ENCODE results near the gene SHC3. TPM values are rescaled to one million over a fixed set of nuclear protein-coding genes. Genes with fewer than 3 reads are reported as not detected.

SHC3 gene
- total and polyA plus RNA-seq, 2 of the 4 experiments (the other 2 are of a cell fraction): 4.5 to 13.3 TPM

DNA sequence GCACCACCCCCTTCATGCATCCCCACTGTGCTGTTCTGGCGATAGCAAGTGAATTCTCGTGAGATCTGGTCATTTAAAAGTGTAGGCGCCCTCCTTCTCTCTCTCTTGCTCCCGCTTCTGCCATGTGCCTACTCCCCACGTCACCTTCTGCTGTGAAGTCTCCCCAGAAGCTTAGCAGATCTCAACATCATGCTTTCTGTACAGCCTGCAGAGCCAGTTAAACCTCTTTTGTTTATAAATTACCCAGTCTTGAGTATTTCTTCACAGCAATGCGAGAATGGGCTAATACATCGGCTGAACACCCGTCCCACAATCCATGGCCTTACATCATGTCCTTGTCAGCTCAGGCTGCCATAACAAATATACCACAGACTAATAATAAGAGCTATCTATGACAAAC, 17.4 kb downstream of the SHC3 start:
- in situ Hi-C loops (cut with MboI; ENCODE audit: low sequenced_read_pairs): no loop called here

More for the DNA sequence above, 17.4 kb downstream of the SHC3 start:
- ChIA-PET POLR2A (ENCODE audit: unreplicated experiment) (no interaction called here), CTCF (no interaction called here)
- Histone ChIP-seq H3K4me3 (ENCODE audit: insufficient read depth, low read depth, low read length) (no peak overlapping the region), H3K27me3 (ENCODE audit: control insufficient read depth, insufficient read depth, low read length) (no peaks in the 10 kb centered on the region), H3K4me1 (ENCODE audit: control insufficient read depth, insufficient read depth, low read length) (no peaks in the 10 kb centered on the region), H4K91ac (ENCODE audit: insufficient read depth, low read depth, low read length) (no peak overlapping the region), H2AFZ (replicated peaks; ENCODE audit: low read length, poor library complexity) (no peak overlapping the region), H3K79me1 (ENCODE audit: low read depth in 1 of 2, low read length in 2 of 2) (peaks cover 12 to 44% of the 10 kb centered on the region in 2 experiments), H3K4ac (ENCODE audit: low read depth, low read length) (no peak overlapping the region), H3K36me3 (ENCODE audit: control insufficient read depth, insufficient read depth, low read length) (no peaks in the 10 kb centered on the region), H3K27ac (ENCODE audit: insufficient read depth, low read length) (no peak overlapping the region), H3K9me1 (ENCODE audit: insufficient read depth, low read length) (no peaks in the 10 kb centered on the region; the same call in 1 of the 2 replicates), H2BK120ac (ENCODE audit: low read depth, low read length) (no peak overlapping the region), H3K18ac (ENCODE audit: low read depth, low read length) (no peak overlapping the region), H3K23ac (ENCODE audit: low read depth, low read length) (no peak overlapping the region), H3K9me3 (ENCODE audit: control insufficient read depth, insufficient read depth, low read length) (no peaks in the 10 kb centered on the region), H2AK5ac (ENCODE audit: low read depth, low read length) (no peak overlapping the region), H2AK9ac (replicated peaks; ENCODE audit: low read depth, low read length, poor library complexity) (no peak overlapping the region), H4K5ac (ENCODE audit: low read depth, low read length) (no peak overlapping the region), H3K14ac (replicated peaks; ENCODE audit: low read depth, low read length) (no peak overlapping the region; the same call in 1 of the 2 replicates), H3K4me2 (ENCODE audit: low read depth, low read length) (no peak overlapping the region), H3K9ac (ENCODE audit: low read depth, low read length) (no peak overlapping the region), H4K8ac (ENCODE audit: low read depth in 2 of 2, low read length in 2 of 2) (no peak overlapping the region), H2BK20ac (ENCODE audit: low read depth, low read length) (no peak overlapping the region), H2BK5ac (ENCODE audit: low read depth, low read length, poor library complexity, severe bottlenecking) (no peak overlapping the region), H2BK15ac (ENCODE audit: low read depth, low read length) (no peak overlapping the region), H4K20me1 (ENCODE audit: insufficient read depth, low read length) (no peaks in the 10 kb centered on the region; the same call in 1 of the 2 replicates), H3K56ac (ENCODE audit: extremely low read depth, insufficient read depth, low read length) (no peak overlapping the region)
- intact Hi-C loops (cut with micrococcal nuclease) (no loop called here), dilution Hi-C loops (cut with HindIII; ENCODE audit: low sequenced_read_pairs, unreplicated experiment) (no loop called here)
- no TSS peak for BruUV-seq (replicated peaks)
- DNase-seq (no peak), ATAC-seq (ENCODE audit: low read depth) (no peak)
- 95% methylated on average over 7 of the region's 8 CpGs; no CpG with 5 or more reads in 1 of the 2 experiments for WGBS, 2 experiments (ENCODE audit: extremely low coverage in 2 of 2, insufficient read length in 1 of 2)
- no peak for TF ChIP-seq MAZ (IDR thresholded peaks at IDR 0.05; ENCODE audit: borderline replicate concordance, low read depth, low read length)
- TF ChIP-seq RFX5 (IDR thresholded peaks at IDR 0.05; ENCODE audit: low read depth, low read length): no peak
- no peak for TF ChIP-seq CHD1 (IDR thresholded peaks at IDR 0.05; ENCODE audit: low read depth, low read length)
- TF ChIP-seq, protein P1, sequence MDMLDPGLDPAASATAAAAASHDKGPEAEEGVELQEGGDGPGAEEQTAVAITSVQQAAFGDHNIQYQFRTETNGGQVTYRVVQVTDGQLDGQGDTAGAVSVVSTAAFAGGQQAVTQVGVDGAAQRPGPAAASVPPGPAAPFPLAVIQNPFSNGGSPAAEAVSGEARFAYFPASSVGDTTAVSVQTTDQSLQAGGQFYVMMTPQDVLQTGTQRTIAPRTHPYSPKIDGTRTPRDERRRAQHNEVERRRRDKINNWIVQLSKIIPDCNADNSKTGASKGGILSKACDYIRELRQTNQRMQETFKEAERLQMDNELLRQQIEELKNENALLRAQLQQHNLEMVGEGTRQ (IDR thresholded peaks at IDR 0.05; ENCODE audit: low read depth, low read length): no peak
- TF ChIP-seq POLR2A (IDR thresholded peaks at IDR 0.05; ENCODE audit: low read depth, low read length): no peak
- no peak for TF ChIP-seq MXI1 (IDR thresholded peaks at IDR 0.05; ENCODE audit: borderline replicate concordance, low read depth, low read length)
- TF ChIP-seq NFE2L2 (IDR thresholded peaks at IDR 0.05; ENCODE audit: low read depth, low read length): no peak
- TF ChIP-seq, protein P2, sequence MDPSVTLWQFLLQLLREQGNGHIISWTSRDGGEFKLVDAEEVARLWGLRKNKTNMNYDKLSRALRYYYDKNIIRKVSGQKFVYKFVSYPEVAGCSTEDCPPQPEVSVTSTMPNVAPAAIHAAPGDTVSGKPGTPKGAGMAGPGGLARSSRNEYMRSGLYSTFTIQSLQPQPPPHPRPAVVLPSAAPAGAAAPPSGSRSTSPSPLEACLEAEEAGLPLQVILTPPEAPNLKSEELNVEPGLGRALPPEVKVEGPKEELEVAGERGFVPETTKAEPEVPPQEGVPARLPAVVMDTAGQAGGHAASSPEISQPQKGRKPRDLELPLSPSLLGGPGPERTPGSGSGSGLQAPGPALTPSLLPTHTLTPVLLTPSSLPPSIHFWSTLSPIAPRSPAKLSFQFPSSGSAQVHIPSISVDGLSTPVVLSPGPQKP (IDR thresholded peaks at IDR 0.05; ENCODE audit: borderline replicate concordance, low read depth, low read length): no peak
- no peak for TF ChIP-seq MAFK (IDR thresholded peaks at IDR 0.05; ENCODE audit: low read depth, low read length)
- no peak for TF ChIP-seq CEBPB (IDR thresholded peaks at IDR 0.05; ENCODE audit: low read depth, low read length)
- TF ChIP-seq, protein P3, sequence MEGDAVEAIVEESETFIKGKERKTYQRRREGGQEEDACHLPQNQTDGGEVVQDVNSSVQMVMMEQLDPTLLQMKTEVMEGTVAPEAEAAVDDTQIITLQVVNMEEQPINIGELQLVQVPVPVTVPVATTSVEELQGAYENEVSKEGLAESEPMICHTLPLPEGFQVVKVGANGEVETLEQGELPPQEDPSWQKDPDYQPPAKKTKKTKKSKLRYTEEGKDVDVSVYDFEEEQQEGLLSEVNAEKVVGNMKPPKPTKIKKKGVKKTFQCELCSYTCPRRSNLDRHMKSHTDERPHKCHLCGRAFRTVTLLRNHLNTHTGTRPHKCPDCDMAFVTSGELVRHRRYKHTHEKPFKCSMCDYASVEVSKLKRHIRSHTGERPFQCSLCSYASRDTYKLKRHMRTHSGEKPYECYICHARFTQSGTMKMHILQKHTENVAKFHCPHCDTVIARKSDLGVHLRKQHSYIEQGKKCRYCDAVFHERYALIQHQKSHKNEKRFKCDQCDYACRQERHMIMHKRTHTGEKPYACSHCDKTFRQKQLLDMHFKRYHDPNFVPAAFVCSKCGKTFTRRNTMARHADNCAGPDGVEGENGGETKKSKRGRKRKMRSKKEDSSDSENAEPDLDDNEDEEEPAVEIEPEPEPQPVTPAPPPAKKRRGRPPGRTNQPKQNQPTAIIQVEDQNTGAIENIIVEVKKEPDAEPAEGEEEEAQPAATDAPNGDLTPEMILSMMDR (conservative IDR thresholded peaks at IDR 0.05; ENCODE audit: low read depth, low read length): no peak
- TF ChIP-seq RAD21 (IDR thresholded peaks at IDR 0.05; ENCODE audit: low read length): no peak
- no peak for TF ChIP-seq BHLHE40 (IDR thresholded peaks at IDR 0.05; ENCODE audit: low read depth, low read length)
- no peak for TF ChIP-seq SMC3 (IDR thresholded peaks at IDR 0.05; ENCODE audit: low read depth, low read length)
